Duodenal mucosa (tissue), 2 donors: ENCODE data around the gene BTNL2.
"Not testable (repeated sequence)": the region's sequence is repeated elsewhere in the genome, so short reads cannot be mapped to it uniquely, and the experiment has no call there.

Experiments used
- H3K27ac ChIP-seq: one replicate; pipeline ENCODE4 v1.7.0; 2013; ENCODE audit warnings: low read depth, low read length
- H3K27me3 ChIP-seq, 2 donors: one replicate each; pipeline ENCODE4 v1.7.0; 2013; ENCODE audit warnings: low read length in 2 of 2, control low read depth in 1 of 2; ENCODE audit not compliant: insufficient read depth in 2 of 2, control insufficient read depth in 1 of 2
- H3K36me3 ChIP-seq, 2 donors: one replicate each; pipeline ENCODE4 v1.7.0; 2013; ENCODE audit warnings: low read length in 2 of 2, control low read depth in 1 of 2; ENCODE audit not compliant: insufficient read depth in 2 of 2, control insufficient read depth in 1 of 2
- H3K4me1 ChIP-seq, 2 donors: one replicate each; pipeline ENCODE4 v1.7.0; 2013; ENCODE audit warnings: low read length in 2 of 2, control low read depth in 1 of 2; ENCODE audit not compliant: insufficient read depth in 2 of 2, control insufficient read depth in 1 of 2
- H3K4me3 ChIP-seq, 2 donors: one replicate each; pipeline ENCODE4 v1.7.0; 2013; ENCODE audit warnings: low read length in 2 of 2, low read depth in 1 of 2
- H3K9ac ChIP-seq, 2 donors: one replicate each; pipeline ENCODE4 v1.7.0; 2013; ENCODE audit warnings: low read length in 2 of 2, low read depth in 1 of 2
- H3K9me3 ChIP-seq, 2 donors: one replicate each; pipeline ENCODE4 v1.7.0; 2013; ENCODE audit warnings: low read length in 2 of 2, control low read depth in 1 of 2; ENCODE audit not compliant: control insufficient read depth in 1 of 2

The BTNL2 gene

DNA sequence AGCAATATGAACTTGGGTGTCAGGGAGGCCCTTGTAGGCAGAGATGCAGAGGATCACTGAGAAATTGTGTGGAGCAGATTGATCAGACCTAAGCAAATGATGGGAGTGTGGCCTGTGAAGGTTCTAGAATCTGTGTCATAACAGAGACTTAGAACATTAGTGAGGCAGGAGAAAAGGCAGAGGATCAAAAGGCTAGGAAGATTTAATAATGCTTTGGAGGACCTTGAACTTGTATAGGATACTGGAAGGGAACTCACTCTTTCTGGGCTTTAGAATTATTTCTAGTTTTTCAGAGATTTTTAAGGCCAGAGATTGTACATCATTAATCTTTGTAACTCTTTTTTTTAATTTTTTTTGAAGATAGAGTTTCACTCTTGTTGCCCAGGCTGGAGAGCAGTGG, 35.2 kb downstream of the BTNL2 start, which contains the start of gene TSBP1:
Gene TSBP1, minus strand, starts transcription at position 101 of the 400 bp plus-strand sequence. CDS start 197 bp downstream, outside the sequence.
- Histone ChIP-seq H3K27me3 (no peaks in the 10 kb centered on the region), H3K36me3 (no peaks in the 10 kb centered on the region), H3K9ac (no peak within 1 kb of the TSS), H3K4me1 (peaks cover 13 to 18% of the 10 kb centered on the region in 2 donors), H3K4me3 (no peak within 1 kb of the TSS), H3K27ac (no peak within 1 kb of the TSS), H3K9me3 (no peaks in the 10 kb centered on the region)

GRCh38 chr6:32371229-32371628, 35.8 kb downstream of the BTNL2 start:
- Histone ChIP-seq H3K27ac (no peak overlapping the region), H3K4me3 (no peak overlapping the region), H3K36me3 (no peaks in the 10 kb centered on the region), H3K4me1 (peaks cover 9 to 12% of the 10 kb centered on the region in 2 donors), H3K27me3 (no peaks in the 10 kb centered on the region), H3K9ac (no peak overlapping the region), H3K9me3 (no peaks in the 10 kb centered on the region)

GRCh38 chr6:32370505-32370904, 36.5 kb downstream of the BTNL2 start:
- Histone ChIP-seq H3K36me3 (no peaks in the 10 kb centered on the region), H3K9me3 (no peaks in the 10 kb centered on the region), H3K4me3 (no peak overlapping the region), H3K9ac (no peak overlapping the region), H3K27me3 (no peaks in the 10 kb centered on the region), H3K4me1 (peaks cover 7 to 10% of the 10 kb centered on the region in 2 donors), H3K27ac (no peak overlapping the region)

DNA sequence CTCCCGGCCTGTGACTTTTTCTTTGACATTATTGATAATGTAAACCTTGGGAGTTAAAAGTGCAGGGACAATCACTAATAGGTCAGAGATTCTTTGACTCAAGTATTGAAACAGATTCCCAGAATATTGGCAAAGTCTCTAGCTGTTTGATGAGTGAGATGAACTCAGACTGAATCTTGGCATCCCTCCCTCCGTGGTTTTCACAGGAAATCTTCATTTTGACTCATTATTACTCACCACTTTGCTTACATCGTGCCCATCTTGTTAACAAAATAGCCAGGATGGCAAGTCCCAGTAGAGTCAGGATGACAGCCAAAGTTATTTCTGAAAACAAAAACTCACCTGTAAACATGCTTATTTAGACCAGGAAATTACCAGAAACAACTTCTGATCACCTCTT, 37.3 kb downstream of the BTNL2 start:
- H3K36me3 ChIP-seq, result no peaks in the 10 kb centered on the region
- no peak overlapping the region for H3K27ac ChIP-seq
- H3K4me1 ChIP-seq, result peaks cover 6% of the 10 kb centered on the region in 2 donors
- H3K27me3 ChIP-seq, result no peaks in the 10 kb centered on the region
- no peak overlapping the region for H3K4me3 ChIP-seq
- no peaks in the 10 kb centered on the region for H3K9me3 ChIP-seq
- no peak overlapping the region for H3K9ac ChIP-seq

- Histone ChIP-seq H3K4me3 (no peak overlapping the region), H3K9me3 (no peaks in the 10 kb centered on the region), H3K9ac (no peak overlapping the region), H3K4me1 (no peaks in the 10 kb centered on the region), H3K27me3 (no peaks in the 10 kb centered on the region), H3K36me3 (no peaks in the 10 kb centered on the region), H3K27ac (no peak overlapping the region)
Observed at GRCh38 chr6:32367644-32368043, 39.3 kb downstream of the BTNL2 start.

GRCh38 chr6:32359225-32359624, 47.8 kb downstream of the BTNL2 start:
- H3K9me3 ChIP-seq, H3K9ac ChIP-seq, H3K27me3 ChIP-seq: not testable (repeated sequence)

DNA sequence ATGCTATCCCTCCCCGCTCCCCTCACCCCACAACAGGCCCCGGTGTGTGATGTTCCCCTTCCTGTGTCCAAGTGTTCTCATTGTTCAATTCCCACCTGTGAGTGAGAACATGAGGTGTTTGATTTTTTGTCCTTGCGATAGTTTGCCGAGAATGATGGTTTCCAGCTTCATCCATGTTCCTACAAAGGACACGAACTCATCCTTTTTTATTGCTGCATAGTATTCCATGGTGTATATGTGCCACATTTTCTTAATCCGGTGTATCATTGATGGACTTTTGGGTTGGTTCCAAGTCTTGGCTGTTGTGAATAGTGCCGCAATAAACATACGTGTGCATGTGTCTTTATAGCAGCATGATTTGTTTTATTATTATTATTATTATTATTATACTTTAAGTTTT, 48.4 kb downstream of the BTNL2 start:
- H3K4me3 ChIP-seq, H3K36me3 ChIP-seq, H3K9ac ChIP-seq, H3K27ac ChIP-seq, H3K9me3 ChIP-seq, H3K4me1 ChIP-seq, H3K27me3 ChIP-seq: not testable (repeated sequence)

More at GRCh38 chr6:32359225-32359624, 47.8 kb downstream of the BTNL2 start:
- not testable (repeated sequence) for H3K4me3 ChIP-seq, H3K4me1 ChIP-seq, H3K36me3 ChIP-seq, H3K27ac ChIP-seq

DNA sequence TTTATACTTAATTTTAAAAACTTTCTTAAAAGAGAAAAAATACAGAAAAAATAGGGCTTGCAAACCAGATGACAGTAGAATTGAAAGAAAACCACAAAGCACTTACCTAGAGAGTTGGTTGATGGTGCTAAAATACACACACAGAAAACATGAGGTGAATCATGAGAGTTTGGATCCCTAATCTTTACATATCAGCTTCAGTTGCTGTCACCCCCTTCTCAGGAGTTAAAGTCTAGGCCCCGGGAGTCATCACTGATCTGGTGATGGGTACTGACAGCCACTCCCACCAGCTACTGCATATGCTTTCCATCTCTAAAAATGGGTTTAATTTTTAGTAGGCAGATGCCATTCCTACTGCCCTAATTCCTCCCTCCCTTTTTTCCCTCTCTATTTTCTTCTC, 52.0 kb downstream of the BTNL2 start:
- Histone ChIP-seq H3K27ac (no peak overlapping the region), H3K4me1 (no peaks in the 10 kb centered on the region), H3K4me3 (no peak overlapping the region), H3K9me3 (no peaks in the 10 kb centered on the region), H3K36me3 (no peaks in the 10 kb centered on the region), H3K27me3 (no peaks in the 10 kb centered on the region), H3K9ac (no peak overlapping the region)

DNA sequence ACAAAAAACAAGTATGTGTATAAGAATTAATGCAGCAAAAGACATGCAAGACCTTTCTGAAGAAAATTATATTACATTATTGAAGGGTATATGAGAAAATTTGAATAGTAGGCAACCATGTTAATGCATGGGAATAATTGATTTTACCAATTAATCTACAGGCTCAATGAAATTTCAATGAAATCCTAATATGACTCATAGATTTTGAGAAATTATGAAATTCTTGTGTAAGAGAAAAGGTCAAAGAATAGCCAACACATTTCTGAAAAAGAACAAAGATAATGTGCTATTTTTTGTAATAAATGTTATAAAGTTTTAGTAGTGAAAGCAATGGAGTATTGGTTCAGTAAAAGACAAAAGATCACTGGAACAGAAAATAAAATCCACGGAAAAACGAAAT, 53.6 kb downstream of the BTNL2 start:
- Histone ChIP-seq H3K9ac (no peak overlapping the region), H3K4me1 (no peaks in the 10 kb centered on the region), H3K27ac (no peak overlapping the region), H3K9me3 (no peaks in the 10 kb centered on the region), H3K27me3 (no peaks in the 10 kb centered on the region), H3K36me3 (no peaks in the 10 kb centered on the region), H3K4me3 (no peak overlapping the region)
